Suppressor macrophage treated with lipopolysaccharide for 4 hours (primary cell): ENCODE data around the gene OMP.
A peak's percentile ranks its signal among the peaks of the same experiment; 100 is the strongest.

ENCODE experiments used
- DNase-seq: peaks from one replicate; pipeline ENCODE4 v3.0.0-alpha.2; 2020

OMP gene

DNA sequence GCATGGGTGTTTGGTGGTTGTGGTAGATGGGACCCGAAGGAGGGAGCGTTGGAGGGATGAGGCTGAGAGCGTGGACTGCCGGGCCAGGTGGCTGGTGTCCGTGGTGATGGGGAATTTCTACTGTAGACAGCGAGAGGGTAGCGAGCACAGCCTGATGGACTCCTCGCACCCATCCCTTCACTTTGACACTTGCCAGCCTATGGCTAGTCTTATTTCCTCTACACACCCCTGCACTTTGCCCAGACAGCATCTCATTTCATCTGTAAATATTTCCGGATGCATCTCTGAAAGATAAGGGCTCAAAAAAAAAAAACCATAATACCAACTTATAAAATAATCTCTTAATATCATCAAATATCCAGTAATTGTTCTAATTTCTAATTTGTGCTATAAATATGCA is 5.8 kb downstream of the OMP start:
- no peak for DNase-seq

DNA sequence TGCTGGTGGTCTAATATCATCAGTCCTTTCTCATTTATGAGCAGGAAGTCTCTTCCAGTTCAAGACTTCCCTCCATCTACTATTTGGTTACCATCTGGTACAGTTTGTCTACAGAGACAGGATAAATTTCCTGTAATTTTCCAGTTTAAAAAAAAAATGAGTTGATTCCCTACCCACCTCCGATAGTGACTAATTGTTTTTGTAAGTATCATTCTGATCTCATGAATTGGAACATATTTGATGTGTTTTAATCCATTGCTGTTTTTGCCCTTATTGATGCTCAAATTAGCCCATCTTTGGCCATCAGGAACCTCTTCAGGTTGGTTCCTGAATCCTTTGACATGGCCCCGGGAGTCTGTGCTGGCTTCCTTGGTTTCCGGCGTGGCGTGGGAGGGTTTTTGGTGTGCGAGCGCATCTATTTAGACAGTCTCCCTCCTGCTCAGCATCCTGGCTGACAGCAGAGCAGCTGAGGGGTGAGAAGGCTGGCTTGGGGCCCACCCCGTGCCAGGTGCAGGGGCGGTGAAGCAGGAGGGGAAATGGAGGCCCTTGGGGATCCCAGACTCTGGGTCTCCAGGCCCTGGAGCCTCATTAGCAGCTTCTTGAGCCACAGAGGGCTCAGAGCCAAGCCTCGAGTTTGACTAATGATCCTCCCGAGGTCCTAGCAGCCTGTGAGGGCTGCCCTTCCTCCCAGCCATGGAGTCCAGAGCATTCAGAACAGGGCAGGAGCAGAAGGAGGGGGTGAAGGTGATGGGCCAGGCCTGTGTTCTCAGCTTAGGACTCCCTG is 6.8 kb downstream of the OMP start:
- DNase-seq, result no peak

DNA sequence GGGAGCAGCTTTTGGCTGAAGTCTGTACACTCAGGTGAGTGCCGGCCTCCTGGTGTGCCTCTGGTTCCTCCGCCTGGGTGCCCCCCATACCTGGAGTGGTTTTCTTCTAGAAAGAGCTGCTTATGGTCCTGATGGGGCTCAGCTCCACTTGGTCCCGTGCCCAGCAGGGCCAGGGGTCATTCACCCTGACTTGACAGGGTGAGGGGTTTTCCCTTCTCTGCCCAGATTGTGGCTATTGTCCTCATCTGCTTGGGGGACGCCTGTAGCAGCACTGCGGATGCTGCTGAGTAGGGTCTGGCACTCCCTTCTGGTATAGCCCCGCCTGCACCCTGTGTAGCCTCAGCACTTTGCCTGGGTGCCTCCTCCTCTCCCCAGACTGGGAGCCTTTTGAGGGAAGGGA is 8.2 kb downstream of the OMP start:
- no peak for DNase-seq

DNA sequence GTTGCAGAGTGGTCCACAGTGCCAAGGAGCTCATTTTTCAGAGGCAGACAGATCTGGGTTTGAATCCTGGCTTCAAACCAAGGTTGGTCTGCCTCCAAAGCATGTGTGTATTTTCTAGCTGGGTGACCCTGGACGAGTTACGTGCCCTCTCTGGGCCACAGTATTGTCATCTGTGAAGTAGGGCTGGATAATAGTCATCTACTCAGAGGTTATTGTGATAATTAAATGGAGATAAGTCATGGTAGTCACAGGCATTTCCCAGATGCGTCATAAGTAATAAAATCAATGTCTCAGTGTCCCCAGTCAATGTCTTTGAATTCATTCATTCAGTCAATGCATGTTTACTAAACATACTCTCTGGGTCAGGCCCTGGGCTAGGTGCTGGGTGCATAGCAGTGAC is 8.6 kb downstream of the OMP start:
- DNase-seq, result no peak

DNA sequence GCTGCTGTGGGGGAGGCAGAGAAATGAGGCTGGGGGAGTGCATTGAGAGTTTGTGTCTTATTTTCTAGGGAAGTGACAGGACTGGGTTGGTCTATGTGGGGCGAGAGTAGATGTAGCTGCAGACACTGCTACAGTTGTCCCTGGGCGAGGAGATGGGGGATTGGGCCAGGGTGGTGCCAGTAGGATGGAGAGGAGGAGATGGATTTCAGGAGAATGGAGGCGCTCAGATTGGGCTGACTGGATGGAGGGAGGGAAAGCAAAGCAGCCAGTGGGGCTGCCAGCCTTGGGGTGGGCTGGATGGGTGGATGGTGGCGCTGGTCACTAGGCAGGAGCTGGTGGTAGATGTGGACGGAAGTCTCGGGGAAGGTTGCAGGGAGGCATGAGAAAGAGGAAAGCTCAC is 9.3 kb downstream of the OMP start:
- no peak for DNase-seq

DNA sequence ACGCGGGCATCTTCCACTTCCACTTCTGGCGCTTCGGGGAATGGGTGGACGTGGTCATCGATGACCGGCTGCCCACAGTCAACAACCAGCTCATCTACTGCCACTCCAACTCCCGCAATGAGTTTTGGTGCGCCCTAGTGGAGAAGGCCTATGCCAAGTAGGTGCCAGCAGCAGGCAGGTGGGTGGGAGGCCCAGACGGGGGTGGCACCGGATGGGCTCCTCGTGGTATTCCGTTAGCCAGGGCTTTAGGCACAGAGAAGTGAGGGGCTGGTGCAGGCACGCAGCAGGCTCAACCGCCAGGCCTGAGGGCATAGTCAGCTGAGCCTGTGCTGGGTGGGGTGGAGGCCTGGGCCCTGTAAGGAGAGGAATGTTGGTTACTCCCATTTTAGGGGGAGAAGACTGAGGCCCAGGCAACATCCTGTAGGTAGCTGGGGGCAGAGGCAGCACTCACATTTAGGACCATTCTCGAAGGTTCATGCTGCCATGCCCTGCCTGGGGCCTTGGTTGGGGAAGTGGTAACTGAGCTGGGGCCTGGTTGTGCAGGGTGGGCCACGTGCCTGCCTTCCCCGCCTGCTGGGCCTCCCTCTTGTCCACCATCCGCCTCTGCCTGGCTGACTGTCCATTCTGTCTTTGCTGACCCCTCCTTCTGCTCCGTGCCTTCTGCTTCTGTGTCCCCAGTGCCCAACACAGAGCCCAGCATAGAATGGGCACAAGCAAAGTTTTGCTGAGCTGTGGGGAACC is 10.2 kb downstream of the OMP start:
- DNase-seq, result no peak

DNA sequence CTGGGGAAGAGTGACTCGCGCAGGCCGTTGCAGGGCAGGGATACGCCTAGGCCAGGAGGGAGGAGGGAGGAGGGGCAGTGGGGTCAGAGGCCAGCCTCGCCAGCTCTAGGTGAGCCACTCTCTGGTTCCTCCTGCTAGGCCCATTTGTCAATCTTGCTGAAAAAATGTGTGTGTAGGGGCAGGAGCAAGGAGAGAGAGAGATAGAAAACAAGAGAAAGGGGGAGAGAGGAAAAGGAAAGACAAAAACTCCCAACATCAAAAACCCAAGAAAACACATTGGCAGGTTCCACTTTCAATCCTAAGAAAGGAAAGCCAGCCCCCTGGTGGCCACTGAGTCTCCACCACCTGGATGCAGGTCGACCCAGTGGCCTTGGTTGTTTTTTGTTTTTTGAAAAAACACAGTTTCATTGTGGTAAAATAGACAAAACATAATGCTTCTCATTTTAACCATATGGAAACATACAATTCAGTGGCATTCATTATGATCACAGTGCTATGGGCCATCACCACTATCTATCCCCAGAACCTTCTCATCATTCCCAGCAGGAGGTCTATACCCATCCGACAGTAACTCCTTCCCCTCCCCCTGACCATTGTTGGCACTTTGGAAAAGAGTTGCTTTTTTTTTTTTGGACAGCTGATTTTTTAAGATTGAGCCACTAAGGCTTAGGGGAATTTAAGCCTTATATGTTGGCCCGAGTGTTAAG is 10.9 kb downstream of the OMP start:
- DNase-seq, result peak; percentile 53

DNA sequence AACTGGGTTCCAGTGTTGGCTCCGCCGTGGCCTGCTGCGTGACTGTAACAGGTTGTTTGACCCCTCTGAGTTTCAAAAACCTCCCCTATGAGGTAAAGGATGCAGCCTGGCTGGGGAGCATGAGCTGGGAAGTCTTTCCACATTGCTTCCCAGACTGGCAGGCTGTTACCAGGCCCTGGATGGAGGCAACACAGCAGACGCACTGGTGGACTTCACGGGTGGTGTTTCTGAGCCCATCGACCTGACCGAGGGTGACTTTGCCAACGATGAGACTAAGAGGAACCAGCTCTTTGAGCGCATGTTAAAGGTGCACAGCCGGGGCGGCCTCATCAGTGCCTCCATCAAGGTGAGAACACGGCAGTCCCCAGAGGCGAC is 11.4 kb downstream of the OMP start:
- no peak for DNase-seq

DNA sequence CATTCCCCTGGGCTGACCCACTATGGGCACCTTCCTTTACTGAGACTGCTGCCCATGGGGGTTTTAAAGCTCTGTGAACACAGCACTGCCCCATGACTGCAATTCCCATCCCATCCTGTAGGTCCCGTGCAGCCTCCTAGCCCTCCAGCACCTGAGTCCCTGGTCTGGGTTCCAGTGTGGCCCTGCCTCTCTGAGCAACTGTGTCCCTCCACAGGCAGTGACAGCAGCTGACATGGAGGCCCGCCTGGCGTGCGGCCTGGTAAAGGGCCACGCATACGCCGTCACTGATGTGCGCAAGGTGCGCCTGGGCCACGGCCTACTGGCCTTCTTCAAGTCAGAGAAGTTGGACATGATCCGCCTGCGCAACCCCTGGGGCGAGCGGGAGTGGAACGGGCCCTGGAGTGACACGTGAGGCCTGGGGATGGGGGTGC is 12.6 kb downstream of the OMP start:
- no peak for DNase-seq

DNA sequence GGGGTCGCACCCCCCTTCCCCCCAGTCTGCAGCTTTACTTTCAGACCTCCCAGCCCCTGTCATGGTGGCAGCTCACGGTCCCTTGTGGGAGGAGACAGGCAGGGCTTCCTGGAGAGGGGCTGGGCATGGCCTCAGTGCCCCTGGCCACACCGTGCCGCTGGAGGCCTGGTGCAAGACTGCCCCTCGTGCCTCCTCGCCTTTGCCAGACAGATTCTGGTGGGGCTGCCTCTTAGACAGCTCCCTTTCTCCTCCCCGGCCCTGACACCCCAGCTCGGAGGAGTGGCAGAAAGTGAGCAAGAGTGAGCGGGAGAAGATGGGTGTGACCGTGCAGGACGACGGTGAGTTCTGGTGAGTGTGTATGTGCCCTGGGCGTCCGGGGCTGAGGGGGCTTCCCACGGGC is 13.3 kb downstream of the OMP start:
- no peak for DNase-seq

DNA sequence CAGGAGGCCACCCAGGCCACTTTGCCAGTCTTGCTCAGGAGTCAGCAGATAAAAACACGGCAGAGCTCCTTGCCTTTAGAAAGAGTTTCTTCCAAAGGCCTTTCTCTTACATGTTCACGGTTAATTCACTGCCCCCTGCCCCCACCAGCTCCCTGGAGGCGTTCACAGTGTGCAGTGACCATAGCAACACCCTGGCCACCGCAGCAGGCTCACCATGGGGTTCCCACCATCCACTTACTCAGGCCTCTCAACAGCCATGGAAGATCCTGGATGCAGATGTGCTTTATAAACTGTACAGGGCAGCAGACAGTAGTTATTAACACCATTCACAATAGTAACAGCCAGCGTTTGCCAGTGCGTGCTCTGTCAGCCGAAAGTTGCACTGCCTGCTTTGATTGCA is 14.9 kb downstream of the OMP start:
- DNase-seq, result no peak

DNA sequence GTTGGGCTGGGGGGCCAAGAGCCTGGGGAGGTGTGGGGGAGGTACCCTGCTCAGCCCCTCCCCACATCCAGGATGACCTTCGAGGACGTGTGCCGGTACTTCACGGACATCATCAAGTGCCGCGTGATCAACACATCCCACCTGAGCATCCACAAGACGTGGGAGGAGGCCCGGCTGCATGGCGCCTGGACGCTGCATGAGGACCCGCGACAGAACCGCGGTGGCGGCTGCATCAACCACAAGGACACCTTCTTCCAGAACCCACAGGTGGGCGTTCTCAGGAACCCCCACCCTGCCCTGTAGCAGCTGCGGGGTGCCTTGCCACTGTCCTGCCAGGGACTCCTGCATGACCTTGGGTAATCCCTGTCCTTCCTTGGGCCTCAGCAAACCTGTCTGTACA is 15.4 kb downstream of the OMP start:
- DNase-seq, result no peak

DNA sequence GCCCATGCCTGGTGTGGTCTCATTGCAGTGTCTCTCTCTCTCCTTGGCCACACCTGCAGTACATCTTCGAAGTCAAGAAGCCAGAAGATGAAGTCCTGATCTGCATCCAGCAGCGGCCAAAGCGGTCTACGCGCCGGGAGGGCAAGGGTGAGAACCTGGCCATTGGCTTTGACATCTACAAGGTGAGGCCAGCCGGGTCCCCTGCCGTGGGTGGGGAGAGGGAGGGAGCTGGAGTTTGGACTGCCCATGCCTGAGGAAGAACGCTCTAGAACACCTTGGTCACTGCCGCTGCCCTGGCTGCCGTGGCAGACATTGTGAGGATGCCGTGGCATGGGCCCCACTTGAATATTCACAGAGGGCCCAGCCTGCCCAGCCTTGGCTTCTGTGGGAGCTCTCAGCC is 16.3 kb downstream of the OMP start:
- DNase-seq, result no peak

DNA sequence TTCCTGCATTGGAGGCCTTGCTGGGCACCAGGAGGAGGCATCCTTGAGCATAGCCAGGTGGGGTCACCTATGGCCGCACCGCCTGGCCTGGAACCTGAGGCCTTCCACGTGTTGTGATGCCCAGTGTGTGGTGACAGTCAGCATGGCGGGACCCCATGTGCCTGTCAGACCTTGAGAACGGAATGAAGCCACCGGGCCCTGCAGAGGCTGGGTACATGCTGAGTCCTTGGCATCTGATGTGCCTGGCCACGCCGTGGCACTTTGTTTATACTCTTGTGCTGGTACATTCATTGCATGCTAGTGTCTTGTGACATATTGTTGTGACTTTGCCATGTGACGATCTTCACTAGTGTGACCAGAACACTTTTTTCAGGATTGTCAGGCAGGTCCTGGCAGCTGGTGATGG is 16.9 kb downstream of the OMP start:
- no peak for DNase-seq

DNA sequence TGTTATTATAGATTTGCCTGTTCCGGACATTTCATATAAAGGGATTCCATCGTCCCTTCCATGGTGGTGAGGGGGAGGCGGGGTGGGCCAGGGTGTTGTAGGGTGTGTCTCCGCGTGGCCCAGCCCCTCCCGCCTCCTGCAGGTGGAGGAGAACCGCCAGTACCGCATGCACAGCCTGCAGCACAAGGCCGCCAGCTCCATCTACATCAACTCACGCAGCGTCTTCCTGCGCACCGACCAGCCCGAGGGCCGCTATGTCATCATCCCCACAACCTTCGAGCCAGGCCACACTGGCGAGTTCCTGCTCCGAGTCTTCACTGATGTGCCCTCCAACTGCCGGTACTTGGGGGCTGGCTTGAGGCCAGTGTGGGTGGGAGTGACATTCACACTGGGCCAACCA is 17.9 kb downstream of the OMP start:
- DNase-seq, result no peak

DNA sequence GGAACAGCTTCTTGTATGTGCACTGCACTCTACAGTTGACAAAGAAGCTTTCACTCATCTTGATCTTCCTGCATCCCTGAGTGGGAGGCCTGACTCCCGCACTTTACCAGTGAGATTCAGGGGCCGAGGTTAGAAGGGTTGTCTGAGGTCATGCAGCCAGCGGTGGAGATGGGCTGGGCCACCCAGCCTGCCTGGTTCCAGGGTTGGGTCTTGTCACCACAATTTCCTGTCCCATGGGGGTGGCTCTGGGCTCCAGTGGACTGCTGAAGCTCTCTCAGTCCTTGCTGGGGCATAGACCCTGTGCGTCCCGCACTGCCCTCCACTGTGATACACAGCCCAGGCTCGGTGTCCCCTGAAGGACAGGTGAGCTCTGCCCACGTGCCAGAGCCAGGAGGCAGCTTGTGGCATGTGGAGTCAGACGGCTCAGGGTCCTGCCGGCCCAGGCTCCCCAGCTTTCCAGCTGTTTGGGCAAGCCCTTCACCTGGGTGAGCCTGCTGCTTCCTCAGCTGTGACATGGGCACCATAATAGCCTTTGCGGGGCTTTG is 18.5 kb downstream of the OMP start:
- DNase-seq, result no peak

DNA sequence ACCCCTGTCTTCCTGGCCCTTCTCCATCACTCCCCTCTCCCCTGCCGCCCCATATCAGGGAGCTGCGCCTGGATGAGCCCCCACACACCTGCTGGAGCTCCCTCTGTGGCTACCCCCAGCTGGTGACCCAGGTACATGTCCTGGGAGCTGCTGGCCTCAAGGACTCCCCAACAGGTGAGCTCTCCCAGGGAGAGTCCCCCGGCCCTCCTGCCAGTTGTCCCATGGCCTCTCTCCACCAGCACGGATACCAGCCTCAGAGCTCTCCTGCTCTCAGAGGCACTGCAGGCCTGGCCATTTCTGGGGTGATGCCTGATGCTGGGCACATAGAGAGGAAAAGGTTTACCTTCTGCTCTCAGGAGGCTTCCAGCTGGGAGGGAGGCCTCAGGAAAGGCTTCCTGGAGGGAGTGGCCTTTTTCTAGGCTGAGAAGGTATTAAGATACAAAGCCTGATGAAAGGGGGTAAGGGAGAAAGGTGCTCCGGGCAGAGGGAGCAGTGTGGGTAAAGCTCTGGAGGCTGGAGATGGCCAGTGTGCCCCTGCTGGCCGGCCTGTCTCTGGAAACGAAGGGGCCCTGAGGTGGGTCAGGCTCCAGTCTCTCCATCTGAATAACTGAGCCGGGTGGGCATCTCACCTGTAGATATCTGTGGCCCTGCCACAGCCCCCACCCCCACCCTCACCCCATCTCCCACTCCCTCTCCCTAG is 19.4 kb downstream of the OMP start:
- DNase-seq, result no peak

DNA sequence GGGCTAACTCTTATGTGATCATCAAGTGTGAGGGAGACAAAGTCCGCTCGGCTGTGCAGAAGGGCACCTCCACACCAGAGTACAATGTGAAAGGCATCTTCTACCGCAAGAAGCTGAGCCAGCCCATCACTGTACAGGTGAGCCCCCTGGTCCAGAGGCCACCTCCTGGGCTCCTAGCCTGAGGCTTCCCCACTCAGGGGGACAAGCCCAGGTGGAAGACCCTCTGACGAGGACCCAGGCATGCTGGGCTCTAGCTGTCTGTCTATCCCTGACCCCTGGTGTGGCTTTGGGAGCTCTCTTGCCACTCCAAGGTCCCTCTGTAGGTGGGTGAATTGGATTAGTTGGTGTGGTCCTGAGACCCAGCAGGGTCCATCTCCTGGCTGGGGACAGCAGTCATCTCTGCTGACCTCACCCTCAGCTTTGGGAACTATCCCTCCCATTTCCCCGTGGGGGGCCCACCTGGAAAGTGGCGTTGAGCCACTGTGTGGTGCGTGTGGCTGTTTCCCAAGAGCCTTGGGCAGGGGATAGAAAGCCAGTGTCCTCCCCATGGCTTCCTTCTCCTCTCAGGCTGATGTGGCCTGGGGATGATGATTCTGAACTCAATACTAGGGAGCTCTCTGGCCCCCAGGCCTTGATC is 20.1 kb downstream of the OMP start:
- no peak for DNase-seq

DNA sequence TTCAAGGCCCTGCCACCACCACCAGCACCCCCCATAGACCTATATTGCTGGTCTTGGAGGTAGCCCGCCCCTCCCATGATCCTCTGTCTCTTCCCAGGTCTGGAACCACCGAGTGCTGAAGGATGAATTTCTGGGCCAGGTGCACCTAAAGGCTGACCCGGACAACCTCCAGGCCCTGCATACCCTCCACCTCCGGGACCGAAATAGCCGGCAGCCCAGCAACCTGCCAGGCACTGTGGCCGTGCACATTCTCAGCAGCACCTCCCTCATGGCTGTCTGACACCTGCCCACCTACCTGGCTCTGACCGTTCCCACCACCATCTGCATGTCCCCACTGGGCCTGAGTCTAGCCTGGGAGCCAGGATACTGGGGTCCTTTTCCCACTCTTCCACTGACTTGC is 21.0 kb downstream of the OMP start:
- no peak for DNase-seq

DNA sequence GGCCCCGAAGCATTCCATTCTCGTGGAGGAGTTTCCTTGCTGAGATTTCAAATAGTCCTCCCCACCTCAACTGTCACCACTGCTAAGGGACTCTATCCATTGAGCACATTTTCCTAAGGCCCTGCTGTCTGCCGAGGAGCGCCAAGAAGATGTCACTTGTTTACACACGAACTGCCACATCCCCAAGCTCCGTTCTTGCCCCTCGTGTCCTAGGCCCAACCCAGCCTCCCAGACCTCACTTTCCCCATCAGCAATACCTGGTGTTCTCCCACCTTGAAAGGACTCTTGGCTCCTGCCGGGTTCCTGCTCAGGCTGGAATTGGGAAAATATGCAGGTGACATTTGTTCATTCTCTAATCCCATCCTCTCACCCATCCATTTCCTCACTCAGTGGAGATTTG is 21.4 kb downstream of the OMP start:
- DNase-seq, result no peak

DNA sequence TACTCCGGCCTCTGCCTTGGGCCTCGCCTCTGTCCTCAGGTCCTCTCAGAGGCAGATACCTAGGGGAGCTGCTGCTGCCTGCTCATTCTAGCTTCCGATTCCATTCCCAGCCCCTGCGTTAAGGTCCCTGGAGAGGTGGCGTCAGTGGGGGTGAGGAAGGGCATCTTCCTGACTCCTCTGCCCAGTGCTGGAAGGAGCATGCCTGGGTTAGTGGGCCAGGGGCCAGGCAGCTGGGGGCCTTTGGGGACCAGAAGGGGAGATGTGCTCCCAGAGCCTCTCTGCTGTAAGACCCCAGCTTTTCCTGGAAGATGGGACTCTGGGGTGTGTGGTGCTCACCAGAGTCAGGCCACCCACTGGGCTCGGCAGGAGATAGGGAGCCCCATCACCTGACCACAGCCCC is 21.8 kb downstream of the OMP start:
- no peak for DNase-seq

DNA sequence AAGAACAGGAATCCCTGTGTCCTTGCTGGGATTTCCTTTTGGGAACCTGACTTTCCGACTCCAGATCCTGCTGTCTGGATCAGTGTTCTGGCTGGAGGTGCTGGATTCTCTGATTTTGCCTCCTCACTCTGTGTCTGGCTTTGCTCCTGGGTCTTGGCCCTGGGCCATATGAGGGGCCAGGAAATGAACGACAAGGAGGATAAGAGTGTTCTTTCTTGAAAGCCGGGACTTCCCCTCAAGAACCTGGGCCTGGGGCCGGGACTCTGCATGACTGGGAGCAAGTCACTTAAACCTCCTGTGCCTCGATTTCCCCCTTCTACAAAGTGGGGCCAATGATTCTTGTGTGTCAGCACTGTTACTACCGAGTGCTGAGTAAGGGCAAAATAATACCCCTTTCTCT is 22.6 kb downstream of the OMP start:
- no peak for DNase-seq

DNA sequence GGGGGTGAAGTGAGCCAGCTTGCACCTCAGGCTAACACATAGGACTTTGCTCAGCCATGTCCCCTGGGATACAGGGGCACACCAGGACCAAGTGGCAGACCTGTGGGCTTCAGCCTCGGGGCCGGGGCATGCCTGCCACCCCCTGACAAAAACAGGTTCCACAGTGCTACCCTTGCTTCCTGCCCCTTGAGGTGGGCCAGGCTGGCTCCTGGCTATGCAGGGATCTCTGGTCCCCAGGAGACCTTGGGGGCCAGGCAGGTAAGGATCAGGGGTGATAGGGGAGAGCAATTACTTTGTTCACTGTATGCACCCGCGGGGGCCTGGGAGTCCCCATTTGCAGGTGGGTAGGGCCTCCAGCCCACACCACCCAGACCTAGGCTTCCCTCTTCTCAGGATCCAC is 23.1 kb downstream of the OMP start:
- DNase-seq, result no peak
